Regular cardiac myocyte (primary cell): ENCODE results near the gene CREBBP. TPM values are rescaled to one million over a fixed set of nuclear protein-coding genes. Genes with fewer than 3 reads are reported as not detected.

Source experiments
- total RNA-seq: library from RNA; depleted of rRNA; stranded (reverse); fragments of >200 nt; gene quantifications from 2 replicates; pipeline ENCODE4 v1.2.3, GENCODE V29; 2014

The CREBBP gene
- 10.1 and 10.9 TPM in 2 replicates for total RNA-seq

DNA sequence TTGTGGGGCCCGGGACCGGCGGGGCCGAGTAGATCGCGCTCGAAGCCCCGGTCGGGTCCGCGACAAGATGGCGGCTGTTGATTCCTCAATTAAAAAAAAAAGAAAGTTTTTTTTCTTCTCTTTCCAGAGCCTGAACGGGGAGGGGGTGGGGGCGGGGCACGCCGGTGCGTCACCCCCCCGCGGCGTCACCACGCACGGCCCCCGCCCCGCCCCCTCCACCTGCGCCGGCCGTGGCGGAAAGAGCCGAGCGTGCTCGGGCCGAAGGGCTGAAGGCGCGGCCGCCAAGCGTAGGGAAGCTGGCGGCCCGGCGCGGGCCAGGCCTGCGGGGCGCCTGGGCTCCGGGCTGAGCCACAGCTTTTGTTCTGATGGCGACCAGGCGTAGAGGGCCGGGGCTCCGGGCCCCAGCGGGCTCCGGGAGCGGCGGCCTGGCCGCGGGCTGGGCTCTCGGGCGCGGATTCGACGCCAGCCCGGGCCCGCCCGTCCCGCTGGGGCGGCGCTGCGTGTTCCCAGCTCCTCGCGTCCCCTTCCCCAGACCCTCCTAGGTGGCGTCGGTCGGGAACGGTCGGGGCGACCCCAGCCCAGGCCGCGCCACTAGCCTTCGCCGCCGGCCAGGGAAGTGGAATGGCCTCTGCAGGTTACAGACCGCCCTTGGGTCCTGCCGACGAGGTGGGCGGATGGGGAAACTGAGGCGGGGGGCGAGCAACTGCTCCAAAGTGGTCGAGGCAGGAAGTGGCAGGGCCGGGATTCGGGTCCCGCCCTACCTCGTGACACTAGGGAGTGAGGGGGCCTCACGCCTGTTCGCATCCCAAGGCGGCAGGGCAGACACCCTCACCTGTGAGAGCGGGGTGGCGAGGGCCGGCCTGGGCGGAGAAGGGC is at the start of gene CREBBP:
Gene CREBBP (minus strand): TSS at position 91 of the 876 bp plus-strand sequence. CDS start 797 bp downstream, outside the sequence.

DNA sequence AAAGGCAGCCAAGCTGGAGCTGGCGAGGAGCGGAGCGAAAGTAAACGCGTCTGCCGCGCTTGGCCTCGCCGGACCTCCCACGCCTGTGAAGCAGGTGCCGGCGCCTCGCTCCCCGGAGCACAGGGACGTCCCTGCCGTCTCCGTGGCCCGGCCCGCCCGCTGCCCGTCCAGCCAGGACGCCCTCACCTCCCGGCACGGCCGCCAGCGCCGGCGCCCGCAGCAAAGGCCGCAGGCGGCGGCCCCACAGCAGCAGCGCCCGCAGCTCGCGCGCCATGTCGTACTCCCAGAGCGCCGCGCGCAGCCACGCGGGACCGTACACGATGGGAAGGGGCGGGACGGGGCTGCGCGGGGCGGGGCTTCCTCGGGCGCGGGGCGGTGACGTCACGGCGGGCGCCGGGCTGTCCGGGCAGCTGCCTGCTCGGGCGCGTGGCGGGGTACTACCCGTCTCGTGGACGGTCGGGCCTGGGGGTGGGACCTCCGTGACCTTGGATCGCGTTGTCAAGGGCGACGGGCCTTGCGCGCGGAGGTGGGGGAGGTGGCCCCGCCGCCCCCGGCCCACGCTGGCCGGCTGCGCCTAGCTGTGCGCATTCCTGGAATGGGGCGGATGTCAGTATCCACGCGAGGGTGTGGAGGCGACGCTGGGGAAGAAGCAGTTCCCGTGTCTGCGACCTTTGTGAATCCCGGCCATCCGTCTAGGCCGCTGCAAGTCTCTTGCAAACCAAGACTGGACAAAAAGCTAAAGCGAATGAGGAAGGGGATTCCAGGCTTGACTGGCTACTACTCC is 163.1 kb downstream of the CREBBP start, which contains the start of gene TRAP1:
Gene TRAP1 (minus strand): TSS at position 290 of the 784 bp plus-strand sequence. CDS start 16 bp downstream, at position 274.

Other genes with a start within 250 kb of the CREBBP start
- 13.4 and 24.0 TPM in 2 replicates for gene DNASE1, start 226.0 kb downstream of the CREBBP start, total RNA-seq
- gene TRAP1, start 163.2 kb downstream of the CREBBP start, total RNA-seq, result 47.1 and 100 TPM in 2 replicates
- gene ADCY9, start 235.7 kb upstream of the CREBBP start, total RNA-seq, result 17.8 and 18.6 TPM in 2 replicates